GM19023 (cell line): ENCODE data around the gene NLRC3.

Experiments
- ATAC-seq: cut with Tn5 transposase; IDR thresholded peaks from one replicate; pipeline ENCODE4 v1.9.1; 2021; ENCODE audit warnings: mild to moderate bottlenecking, moderate library complexity; ENCODE audit not compliant: unreplicated experiment

The NLRC3 gene

DNA sequence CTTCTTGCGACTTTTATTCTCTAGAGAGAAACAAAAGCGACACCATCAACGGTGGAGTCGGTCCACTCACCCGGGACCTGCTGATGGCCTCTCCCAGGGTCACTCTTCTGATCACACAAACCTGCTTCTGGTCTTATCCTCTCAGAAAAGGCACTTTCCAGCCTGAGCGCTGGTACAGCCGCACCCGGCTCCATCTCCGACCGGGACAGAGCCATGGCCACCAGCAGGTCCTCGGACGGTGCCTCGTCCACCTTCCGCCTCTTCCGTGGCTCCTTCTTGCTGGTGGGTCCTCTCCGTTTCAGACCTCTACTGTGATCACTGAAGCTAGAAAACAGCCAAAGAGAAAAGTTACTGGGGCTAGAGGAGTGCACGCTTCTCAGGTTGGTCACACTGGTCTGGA is 20.5 kb upstream of the NLRC3 start:
- no peak for ATAC-seq

DNA sequence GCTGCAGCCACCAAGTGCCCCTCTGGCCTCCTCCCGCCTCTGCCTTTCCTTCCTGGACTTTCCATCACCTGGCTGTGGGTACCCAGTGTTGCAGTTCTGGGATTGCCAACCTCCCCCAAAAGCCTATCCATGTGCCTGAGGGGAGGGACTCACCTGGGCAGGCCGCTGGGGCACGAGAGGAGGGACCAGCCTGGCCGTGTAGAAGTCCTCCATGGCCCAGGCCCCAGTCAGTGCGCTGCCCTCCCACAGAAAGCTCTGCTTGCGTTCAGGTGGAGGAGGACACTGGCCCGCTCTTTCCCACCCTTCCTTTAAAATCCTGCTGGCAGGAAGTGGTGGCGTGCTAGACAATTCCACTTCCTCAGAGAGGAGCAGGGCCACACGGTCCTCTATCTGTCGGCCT is 20.0 kb upstream of the NLRC3 start:
- ATAC-seq, result no peak

DNA sequence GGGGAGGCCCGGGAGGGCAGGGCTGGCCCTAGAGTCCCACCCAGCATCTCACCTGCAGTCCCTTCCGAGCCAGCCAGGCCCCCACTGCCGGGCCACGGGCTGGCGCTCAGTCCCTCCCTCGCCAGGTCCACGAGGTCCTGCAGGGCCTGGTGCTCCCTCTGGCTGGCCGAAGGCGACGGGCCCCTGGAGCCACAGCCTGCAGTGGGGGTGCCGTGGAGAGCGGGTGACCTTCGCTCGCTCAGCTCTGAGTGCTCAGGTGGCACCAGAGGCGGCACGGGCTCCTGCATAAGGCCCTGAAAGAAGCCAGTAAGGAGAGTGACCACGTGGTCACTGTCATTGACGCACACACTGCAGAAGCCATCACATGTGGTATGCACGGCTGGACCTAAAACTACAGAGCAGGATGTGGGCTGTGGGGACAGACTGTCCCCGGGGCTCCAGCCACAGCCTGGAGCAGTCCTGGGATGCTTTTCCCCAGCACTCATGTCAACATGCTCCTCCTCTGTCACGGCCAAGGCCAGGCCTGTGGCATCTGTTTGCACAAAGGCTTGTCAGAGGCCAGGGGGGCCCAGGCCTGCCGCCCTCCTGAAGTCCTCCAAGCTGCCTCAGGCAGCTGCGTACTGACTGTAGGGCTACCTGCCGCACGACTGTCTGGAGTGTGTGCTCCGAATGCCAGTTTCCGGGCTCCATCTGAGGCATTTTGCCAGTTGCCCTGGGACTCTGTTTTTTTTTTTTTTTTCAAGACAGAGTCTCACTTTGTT is 19.1 kb upstream of the NLRC3 start:
- no peak for ATAC-seq

- no peak for ATAC-seq
Observed at GRCh38 chr16:3595521-3596021, 18.4 kb upstream of the NLRC3 start.

DNA sequence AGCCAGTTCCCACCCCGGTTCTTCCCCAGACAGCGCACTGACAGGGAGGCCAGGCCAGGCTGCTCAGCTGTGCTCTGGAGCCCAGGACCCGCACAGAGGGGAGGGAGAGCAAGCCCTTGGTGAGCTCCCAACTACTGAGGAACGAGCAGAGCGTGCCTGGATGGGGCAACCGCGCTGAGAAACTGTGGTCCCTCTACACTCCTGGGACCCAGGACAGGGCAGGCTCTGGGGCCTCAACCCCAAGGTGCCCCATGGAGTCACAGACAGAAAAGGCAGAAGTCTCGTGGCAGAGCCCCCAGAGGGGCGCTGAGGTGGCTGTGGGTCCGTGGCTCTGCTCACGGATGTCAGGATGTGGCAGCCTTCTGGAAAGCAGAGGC is 17.9 kb upstream of the NLRC3 start:
- ATAC-seq, result no peak

DNA sequence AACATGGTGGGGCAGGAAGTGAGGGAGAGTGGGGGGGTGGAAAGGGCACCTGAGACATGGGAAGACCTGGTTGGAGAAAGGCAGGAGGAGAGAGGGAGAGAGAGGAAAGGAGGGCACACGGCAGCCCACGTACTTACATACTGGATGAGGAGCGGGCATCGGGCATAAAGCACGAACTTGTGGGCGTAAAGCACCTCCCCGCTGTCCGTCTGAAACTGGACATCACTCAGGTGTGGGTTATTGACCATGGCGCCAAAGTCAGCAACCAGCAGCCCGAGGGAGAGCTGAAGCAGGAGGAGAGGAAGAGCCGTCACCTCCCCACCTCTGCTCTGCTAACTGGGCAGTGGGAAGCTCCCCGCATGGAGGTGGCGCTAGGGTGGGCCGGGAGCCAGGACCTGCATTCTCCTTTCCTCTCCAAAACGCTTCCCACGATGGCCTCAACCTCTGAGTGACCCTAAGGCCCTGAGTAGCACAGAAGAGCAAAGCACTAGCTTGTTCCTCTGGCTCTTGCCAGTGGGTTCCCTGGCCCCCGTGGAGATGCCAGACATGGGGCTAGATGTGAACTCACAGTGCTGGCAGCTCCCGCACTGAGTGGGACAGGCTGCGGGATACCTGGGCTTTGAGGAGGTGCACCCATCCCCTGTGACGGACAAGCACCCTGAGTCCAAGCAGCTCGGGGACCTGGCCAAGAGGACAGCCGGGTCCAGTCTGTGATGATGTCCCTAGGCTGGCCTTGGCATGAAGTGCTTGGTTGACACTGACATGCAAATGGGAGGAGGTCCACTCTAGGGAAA is 17.3 kb upstream of the NLRC3 start:
- ATAC-seq, result no peak

GRCh38 chr16:3592559-3592958 is 15.4 kb upstream of the NLRC3 start:
- ATAC-seq, result no peak

GRCh38 chr16:3591991-3592390 is 14.8 kb upstream of the NLRC3 start:
- no peak for ATAC-seq

DNA sequence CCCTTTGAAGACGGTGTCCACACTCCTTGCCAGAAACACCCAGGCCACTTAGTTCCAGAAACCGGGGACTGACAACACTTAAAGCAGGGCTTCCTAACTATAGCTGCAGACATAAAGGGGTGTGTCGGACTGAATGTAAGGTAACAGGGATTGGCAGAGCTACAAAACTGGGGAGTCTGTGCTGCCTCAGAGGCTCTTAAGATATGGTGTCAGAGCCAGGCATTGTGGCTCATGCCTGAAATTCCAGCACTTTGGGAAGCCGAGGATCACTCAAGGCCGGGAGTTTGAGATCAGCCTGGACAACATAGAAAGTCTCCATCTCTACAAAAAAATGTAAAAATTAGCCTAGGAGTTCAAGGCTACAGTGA is 14.2 kb upstream of the NLRC3 start:
- ATAC-seq, result no peak

DNA sequence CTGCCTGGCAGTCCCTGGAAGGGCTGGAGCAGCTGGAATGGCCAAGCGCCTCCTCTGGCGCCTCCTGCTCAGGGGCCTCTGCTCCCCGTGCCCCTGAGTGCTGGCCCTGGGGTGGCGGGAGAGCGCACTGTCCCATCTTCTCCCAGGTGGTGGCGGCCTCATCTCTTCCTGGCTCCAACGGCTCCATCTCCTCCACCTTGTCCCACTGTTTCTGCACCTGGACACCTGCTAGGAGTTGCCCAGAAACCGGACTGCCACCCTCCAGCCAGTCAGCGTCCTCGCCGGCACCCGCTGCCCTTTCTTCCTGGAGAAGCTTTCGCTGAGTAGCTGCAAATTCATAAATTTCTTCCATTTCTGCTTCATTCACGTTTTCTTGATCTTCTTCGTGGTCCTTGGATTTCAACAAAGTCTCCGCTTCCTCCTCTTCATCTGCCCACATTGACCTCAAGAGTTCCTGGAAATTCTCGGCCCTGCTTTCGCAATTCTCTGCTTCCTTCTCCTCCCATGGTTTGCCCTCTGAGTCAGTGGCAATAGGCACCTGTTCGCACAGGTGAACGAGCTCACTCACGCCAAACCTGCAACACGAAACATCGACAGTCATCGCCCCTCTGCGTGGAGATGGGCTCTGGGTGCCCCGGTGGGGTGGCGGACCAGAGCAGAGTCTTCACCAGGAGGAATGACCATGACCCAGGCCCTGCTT is 13.7 kb upstream of the NLRC3 start:
- ATAC-seq, result no peak

GRCh38 chr16:3589991-3590701 is 12.9 kb upstream of the NLRC3 start:
- no peak for ATAC-seq

GRCh38 chr16:3589441-3589921 is 12.3 kb upstream of the NLRC3 start:
- no peak for ATAC-seq

DNA sequence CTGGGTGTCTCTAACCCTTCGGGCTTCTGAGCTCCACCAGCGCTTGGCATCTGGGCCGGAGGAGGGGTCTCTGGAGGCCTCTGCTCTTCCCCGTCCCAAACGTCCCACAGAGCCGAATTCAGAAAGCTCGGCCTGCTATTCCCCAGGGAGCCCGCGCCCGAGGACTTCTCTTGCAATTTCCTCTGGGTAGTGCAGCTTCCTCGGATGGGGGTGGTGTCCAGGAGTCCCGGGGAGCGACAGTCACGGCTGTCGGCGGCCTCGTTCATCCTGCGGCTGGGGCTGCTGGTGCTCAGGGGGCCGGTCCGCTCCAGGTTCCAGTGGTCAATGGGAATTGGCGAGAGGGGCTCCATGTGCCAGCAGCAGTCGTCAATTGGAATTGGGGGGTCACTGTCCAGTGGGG is 11.8 kb upstream of the NLRC3 start:
- ATAC-seq, result no peak

DNA sequence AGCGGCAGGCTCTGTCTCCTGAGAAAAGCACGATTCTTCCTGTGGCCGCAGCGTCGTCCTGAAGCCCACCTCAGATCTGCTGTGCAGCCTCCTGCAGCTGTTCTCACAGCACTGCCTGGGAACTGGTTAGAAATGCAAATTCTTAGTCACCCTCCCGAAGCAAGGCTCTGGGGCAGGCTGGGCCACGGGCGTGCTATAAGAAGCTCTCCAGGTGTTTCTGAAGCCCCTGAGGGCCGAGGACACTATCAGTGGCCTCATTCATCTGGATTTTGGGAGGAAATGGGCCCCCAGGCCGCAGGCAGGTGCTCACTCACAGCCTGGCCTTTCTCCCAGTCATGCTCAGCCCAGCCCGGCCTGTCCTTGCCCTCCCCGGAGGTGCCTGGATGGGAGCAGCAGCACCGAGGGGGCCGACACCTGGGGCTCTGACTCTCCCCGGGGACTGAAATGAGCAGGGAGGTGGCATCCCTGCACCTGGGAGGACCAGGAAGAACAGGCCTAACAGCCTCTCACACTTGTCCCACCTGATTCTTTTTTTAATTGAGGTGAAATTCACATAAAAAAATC is 10.4 kb upstream of the NLRC3 start:
- ATAC-seq, result peak; percentile 54

GRCh38 chr16:3584412-3584811 is 7.2 kb upstream of the NLRC3 start:
- no peak for ATAC-seq

- no peak for ATAC-seq
Observed at GRCh38 chr16:3583303-3584038, 6.3 kb upstream of the NLRC3 start.

GRCh38 chr16:3582276-3583165 is 5.3 kb upstream of the NLRC3 start:
- ATAC-seq, result no peak

DNA sequence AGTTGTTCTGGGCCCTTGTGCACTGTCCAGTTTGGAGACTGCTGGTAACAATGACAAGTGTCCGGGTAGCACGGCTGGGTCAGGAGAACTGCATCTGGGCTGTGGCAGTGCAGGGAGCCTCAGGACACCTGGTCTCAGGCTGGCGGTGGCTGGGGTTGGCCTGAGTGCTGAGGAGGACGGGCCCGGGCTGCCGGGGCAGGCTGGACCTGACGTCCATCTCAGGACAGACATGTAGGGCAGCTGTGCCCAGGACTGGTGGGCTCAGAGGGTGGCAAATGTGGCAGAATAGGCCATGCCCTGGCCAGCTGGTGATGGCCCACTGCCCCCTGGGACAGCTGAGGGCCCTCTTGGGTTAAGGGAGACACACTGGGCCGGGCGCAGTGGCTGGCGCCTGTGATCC is 4.2 kb upstream of the NLRC3 start:
- no peak for ATAC-seq

DNA sequence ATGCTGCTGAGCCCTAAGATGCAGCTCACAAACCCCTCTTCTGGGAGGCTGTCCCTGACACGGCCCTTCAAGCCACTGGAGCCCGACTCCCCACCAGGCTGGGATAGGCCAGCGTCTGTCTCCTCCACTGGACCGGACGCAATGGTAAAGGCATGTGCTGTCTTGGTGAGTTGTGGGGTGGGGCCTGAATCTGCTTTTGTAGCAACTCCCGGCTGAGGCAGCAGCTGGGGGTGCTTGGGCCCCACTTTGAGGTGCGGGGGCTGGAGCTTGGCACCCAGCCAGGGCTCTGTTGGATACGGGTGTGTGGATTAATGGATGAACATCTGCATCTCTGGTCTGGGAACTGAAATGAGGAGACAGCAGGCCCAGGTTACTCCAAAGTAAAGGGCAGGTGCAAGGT is 3.5 kb upstream of the NLRC3 start:
- no peak for ATAC-seq
